HFF-Myc (cell line): ENCODE data around the gene ADAM10.

Source experiments
- DNase-seq: peaks from one replicate; pipeline ENCODE4 v3.0.0-alpha.2; 2011; ENCODE audit warnings: low read depth; ENCODE audit errors: extremely low read depth
- H3K4me3 ChIP-seq: replicated peaks from 2 replicates; pipeline ENCODE4 v1.5.1; 2011; ENCODE audit warnings: low read depth, mild to moderate bottlenecking, control low read depth, low read length
- CTCF ChIP-seq: IDR thresholded peaks from 2 replicates; pipeline ENCODE4 v1.5.1; 2012; ENCODE audit warnings: mild to moderate bottlenecking, low read depth, low read length, control low read depth; ENCODE audit errors: missing control alignments

Gene ADAM10

GRCh38 chr15:58760385-58761009, 11.0 kb upstream of the ADAM10 start:
- H3K4me3 ChIP-seq, result no peak overlapping the region
- TF ChIP-seq CTCF, result no peak
- no peak for DNase-seq

DNA sequence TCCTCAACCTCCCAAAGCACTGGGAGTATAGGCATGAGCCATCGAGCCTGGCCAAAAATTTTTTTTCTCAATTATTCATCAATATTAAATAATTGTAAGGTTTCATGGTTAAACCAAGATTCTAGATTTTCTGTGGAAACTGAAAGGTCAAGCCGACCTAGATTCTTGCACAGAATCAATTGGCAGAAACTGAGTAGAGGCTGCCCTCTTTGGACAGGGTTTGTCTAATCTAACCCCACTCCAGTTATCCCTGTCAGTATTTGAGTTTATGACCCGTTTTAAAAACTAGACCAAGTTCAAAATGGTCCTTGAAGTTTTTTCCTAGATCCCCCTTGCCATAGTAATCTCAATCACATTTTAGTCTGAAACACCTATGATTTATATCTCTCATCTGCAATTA, 8.6 kb upstream of the ADAM10 start:
- no peak for DNase-seq
- H3K4me3 ChIP-seq, result no peak overlapping the region
- peak; percentile 7 for TF ChIP-seq CTCF

- H3K4me3 ChIP-seq, result no peak overlapping the region
- no peak for DNase-seq
- no peak for TF ChIP-seq CTCF
These were observed 6.4 kb upstream of the ADAM10 start for GRCh38 chr15:58755956-58756355.

DNA sequence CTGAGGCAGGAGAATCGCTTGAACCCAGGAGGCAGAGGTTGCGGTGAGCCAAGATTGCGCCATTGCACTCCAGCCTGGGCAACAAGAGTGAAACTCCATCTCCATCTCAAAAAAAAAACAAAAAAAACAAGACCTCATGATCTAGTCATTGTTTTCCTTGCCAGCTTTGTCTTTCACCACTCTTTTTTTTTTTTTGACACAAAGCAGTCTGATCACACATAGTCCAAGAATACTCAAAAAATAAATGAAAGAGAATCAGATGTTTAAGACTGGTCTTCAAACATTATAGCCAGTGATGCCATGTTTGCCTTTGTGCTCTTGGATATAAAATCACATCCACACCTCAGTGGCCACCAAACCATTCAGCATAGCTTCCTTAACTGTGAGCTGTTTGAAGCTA, 5.8 kb upstream of the ADAM10 start:
- no peak for DNase-seq
- no peak for TF ChIP-seq CTCF
- H3K4me3 ChIP-seq, result no peak overlapping the region

- TF ChIP-seq CTCF, result no peak
- no peak for DNase-seq
- no peak overlapping the region for H3K4me3 ChIP-seq
These were observed 3.2 kb upstream of the ADAM10 start for GRCh38 chr15:58752716-58753115.

DNA sequence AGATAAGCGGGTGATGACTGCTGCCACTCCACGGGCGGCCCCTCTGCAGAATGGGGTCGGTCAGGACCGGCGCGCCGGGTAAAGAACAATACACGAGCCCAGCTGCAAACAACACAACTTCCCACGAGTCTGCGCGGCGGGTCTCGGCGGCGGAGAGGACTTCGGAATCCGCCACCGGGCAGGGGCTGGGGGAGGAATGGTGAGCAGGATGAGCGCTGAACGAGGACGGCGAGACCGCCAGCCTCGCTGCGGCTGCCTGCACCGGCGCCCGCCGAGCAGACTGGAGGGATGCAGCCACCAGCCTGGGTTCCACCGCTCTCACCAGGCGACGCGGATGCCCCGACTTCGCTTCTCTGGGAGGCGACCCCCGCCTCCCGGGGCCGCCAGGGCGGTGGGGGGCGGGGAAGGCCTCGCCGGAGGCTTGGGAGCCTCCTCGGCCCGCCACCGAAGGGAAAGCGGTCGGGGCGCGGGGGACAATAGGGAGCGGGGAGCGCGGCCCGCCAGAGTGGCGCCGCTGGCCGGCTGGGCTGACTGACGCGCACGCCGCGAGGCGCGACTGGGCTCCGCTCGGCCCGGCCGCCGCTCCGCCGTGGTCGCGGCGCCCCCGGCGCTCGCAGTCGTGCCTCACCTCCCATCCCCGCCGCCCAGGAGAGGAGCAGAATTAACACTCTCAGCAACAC, 515 bp downstream of the ADAM10 start:
- peak overlapping the region; percentile 68 for H3K4me3 ChIP-seq
- TF ChIP-seq CTCF, result no peak
- DNase-seq, result no peak
